ENCODE measurements around the gene INAVA.

DNA sequence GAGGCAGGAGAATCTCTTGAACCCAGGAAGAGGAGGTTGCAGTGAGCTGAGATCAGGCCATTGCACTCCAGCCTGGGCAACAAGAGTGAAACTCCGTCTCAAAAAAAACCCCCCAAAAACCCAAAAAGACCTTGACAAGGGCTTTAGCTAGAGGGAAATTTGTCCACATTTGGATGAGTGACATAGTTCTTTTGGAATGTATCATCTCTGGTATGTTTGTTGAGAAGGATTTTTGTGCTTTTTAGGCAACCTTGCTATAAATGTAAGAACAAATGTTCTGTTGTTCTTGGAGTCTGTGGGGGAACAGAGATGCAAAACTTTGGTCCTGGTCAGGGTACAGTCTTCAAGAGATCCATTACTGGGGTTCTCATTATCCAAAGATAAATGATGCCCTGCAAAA is 28.9 kb downstream of the INAVA start:
- TF ChIP-seq, protein P1, sequence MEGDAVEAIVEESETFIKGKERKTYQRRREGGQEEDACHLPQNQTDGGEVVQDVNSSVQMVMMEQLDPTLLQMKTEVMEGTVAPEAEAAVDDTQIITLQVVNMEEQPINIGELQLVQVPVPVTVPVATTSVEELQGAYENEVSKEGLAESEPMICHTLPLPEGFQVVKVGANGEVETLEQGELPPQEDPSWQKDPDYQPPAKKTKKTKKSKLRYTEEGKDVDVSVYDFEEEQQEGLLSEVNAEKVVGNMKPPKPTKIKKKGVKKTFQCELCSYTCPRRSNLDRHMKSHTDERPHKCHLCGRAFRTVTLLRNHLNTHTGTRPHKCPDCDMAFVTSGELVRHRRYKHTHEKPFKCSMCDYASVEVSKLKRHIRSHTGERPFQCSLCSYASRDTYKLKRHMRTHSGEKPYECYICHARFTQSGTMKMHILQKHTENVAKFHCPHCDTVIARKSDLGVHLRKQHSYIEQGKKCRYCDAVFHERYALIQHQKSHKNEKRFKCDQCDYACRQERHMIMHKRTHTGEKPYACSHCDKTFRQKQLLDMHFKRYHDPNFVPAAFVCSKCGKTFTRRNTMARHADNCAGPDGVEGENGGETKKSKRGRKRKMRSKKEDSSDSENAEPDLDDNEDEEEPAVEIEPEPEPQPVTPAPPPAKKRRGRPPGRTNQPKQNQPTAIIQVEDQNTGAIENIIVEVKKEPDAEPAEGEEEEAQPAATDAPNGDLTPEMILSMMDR (IDR thresholded peaks at IDR 0.05; ENCODE audit: low read length), result no peak
- no peak for TF ChIP-seq EZH2 (optimal IDR thresholded peaks at IDR 0.05; ENCODE audit: low read depth, low read length)

All from MM.1S (cell line).